HG02981 (cell line): ENCODE results near the gene CHCHD4.
"Not testable (repeated sequence)": the region's sequence is repeated elsewhere in the genome, so short reads cannot be mapped to it uniquely, and the experiment has no call there.

Source experiments
- ATAC-seq: cut with Tn5 transposase; IDR thresholded peaks from one replicate; pipeline ENCODE4 v1.9.1; 2021; ENCODE audit warnings: mild to moderate bottlenecking, moderate library complexity; ENCODE audit not compliant: unreplicated experiment

Gene CHCHD4

GRCh38 chr3:14123308-14124222 lies 1.1 kb downstream of the CHCHD4 start:
- ATAC-seq: no peak

- no peak for ATAC-seq
Measured at GRCh38 chr3:14122301-14122700, 2.4 kb downstream of the CHCHD4 start.

DNA sequence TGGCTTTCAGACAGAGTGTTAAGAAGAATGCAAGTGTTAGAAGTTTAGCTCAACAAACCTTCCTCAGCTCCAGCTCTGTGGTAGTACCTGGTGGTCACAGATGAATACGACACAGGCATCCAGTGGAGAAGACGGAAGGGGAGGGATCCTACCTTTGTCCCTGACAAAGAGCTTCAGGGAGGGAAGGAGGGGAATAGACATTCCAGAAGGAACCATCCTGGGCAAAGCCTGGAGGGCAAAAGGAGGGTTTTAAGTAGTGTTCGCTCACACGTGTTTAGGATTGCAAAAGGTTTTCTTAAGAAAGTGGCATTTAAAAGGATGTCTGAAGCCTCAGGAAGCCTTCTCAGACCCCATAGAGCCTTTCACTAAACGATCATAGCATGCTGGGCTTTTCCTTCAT lies 2.8 kb downstream of the CHCHD4 start:
- ATAC-seq: no peak

DNA sequence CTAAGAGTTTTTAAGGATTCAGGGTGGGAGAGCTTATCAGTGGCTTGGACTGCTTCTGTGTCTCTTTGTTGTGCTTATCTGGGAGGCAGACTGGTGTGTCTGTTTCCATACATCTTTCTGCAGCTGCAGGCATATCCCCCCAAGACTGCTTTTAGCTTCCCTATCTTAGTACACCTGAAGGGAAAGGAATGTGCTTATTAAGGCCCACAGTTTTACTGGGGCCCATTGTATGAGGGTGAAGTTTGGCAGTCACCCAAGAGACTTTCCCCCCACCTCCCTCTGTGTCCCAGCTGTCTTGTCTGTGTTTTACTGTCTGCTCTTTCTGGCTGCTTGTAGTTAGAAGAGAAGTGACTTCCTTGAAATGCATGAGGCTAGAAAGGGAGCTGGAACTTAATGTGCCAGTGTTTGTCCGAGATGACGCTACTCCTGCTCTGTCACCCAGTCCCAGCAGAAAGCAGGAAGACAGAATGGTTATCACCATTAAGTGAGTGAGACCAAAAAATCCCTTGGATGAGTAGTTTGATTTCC lies 3.7 kb downstream of the CHCHD4 start:
- ATAC-seq: not testable (repeated sequence)

GRCh38 chr3:14120111-14120920 lies 4.4 kb downstream of the CHCHD4 start:
- no peak for ATAC-seq

DNA sequence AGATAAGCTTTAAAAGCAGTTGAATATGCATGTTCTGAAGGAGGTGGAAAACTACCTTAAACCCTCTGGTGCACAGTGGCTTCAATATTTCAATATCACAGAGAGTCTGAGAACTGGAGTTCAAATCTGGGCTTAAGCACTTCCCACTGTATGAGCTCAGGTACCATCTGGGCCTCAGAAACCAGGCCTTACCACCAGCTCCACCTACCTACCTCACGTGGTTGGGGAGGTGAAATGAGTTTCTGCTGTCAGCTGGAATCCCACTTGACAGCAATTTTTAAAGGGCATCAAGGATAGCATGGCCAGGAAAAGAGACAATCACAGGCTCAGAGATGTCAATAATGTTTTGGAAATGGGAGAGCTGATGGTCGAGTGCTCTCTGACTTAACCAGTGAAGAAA lies 5.0 kb downstream of the CHCHD4 start:
- no peak for ATAC-seq

DNA sequence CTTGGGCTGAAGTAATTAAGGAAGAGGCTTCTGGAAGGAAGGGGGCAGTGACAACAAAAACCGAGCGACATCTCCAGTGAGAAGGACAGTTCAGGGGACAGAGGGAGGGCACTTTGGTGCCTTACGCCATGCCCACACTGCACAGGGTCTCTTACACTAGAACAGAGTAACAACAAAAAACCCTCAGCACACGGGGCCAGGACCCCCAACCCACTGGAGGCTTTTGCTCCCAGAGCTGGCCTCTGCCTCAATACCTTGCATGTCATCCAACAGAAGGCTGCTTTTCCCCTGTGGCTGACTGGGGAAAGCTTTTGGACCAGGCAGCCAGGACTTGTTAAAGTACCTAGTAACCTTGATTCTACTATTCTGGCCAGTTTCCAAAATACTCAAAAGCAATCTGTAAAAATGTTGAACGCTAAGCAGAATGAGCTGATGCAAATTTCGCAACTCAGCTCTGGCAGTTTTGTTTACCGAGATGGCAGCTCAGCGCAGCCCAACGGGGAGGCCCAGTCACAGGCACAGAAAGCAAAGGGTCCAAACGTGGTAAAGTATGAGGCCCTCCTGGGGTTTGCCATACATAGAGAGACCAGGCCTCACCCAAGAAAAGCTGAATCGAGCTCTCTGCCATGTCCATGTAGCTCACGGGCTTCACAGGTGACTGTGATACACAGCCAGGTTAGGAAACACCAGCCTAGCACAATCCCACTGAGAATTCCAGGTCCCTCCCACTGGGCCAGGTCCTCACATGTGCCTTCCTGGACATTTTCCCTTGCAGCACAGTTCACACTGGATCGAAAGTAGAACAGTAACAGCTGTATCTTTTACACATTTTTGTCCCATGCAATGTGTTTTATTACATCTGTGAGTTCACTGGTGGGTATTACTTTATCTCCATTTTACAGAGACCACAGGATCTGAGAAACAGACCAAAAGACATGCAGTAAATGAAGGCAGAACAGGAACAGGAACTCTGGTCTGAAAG lies 6.0 kb downstream of the CHCHD4 start:
- no peak for ATAC-seq

DNA sequence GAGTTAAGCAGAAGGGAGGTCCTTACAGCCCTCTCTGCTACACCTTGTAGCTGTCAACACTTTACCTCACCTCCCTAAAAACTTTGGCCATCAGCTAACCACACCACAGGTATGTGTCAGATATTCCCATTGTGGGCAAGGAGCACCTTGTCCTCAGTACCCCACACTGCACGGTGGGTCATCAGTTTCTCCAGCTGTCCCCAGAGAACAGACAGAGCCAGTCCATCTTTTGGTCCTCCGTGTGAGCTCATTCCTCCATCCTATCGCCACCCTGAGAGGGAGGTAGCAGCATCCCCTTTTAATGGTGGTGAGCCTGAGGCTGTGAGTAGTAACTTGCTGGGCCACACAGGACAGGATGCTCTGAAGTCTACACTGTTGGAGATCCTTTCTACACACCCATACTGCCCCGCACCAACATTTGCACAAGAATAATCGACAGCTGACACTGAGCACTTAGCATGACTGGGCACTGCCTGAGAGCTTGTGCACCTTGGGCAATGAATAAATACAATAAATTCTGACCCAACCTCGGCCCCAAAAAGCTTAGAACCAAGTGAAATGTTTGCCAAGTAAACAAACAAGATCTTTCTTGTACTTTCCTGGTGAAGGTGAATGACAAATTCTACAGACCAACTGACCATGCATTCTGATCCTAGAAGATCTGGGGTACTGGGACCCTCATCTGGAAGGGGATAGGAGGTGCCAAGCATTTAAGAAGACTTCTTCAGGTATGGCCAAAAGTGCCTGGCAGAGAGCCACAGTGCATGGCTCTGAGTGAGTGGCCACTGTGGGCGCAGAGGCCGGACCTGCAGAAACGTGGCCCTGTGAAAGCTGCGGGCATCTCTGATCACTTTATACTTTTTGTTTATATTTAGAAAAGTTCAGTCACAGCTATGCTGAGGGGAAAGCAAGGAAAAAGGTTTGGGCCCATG lies 6.9 kb downstream of the CHCHD4 start:
- no peak for ATAC-seq

DNA sequence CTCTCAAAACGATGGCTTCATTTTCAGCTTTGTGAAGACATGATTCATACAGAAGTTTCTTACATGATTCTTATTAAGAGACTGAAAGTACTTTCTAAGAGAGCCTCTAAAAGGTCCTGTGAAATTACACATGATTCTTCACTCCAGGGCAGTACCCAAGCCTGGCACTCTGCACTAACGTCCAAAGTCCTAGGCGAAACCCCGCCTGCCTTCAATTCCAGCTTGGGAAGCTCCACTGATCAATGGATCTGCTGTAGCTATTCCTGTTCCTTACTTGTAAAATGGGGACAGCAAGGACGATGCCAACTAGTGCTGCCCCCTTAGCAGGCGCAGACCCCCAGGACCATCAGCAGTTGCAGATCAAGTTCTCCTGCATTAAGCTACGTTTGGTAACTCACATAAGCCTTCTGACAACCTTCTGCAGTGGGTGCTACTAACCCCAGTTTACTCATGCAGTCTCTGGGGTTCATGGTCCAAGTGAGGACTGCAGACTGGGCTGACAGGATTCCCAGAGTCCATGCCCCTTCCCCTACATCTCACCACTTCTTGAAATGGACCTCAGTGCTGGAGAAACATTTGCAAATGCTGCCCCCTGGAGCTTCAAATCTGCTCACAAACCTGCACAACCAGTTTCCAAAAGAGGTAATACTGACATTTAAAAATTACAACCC lies 10.6 kb downstream of the CHCHD4 start:
- ATAC-seq: no peak

DNA sequence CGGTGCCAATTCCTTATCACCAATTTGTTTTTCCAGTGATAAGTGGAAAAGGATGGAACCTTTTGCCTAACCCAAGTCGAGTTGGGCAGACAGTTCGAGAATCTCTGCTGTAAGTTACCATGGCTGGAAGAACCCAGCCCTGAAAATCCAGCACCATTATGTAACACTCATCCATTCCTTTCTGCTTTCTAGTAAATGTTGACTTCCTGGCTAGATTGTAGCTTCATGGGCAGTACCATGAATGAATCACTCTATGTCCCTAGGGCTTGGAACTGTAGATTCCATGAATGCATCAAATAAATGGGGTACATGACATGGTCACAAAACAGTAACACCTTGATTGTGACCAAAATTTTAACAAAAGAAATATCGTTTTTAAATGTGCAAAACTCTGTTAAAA lies 14.0 kb downstream of the CHCHD4 start:
- no peak for ATAC-seq

DNA sequence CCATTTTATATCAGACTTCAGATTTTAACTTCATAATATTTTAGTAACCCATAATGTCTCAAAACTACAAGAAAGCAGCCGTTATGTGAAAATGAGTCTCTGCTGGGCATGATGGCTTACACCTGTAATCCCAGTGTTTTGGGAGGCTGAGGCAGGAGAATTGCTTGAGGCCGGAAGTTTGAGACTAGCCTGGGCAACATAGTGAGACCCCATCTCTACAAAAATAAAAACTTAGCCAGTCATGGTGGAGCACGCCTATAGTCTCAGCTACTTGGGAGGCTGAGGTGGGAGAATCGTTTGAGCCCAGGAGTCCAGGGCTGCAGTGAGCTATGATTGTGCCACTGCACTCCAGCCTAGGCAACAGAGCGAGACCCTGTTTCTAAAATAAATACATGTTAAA lies 14.8 kb downstream of the CHCHD4 start:
- not testable (repeated sequence) for ATAC-seq

- ATAC-seq: no peak
Measured at GRCh38 chr3:14097616-14098391, 26.9 kb downstream of the CHCHD4 start.

- ATAC-seq: no peak
Measured at GRCh38 chr3:14096742-14097141, 27.9 kb downstream of the CHCHD4 start.

GRCh38 chr3:14093831-14094230 lies 30.8 kb downstream of the CHCHD4 start:
- no peak for ATAC-seq

DNA sequence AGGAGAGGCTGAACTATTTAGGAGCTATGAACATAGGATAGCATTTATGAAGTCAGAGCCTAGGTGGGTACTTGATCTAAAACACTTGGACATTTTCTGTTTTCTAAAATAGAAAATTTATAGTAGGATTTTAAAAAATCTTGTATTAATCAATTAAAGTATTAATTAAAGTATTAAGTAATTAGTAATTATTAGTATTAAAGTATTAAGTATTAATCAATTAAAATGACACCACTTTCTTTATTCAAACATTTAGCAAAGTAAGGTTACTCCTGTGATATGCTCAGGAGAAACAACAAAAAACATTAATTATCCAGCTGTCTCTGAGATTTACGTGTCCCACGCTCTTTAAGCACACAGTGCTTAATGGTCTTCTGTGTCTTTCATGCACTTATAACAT lies 32.2 kb downstream of the CHCHD4 start:
- ATAC-seq: no peak

DNA sequence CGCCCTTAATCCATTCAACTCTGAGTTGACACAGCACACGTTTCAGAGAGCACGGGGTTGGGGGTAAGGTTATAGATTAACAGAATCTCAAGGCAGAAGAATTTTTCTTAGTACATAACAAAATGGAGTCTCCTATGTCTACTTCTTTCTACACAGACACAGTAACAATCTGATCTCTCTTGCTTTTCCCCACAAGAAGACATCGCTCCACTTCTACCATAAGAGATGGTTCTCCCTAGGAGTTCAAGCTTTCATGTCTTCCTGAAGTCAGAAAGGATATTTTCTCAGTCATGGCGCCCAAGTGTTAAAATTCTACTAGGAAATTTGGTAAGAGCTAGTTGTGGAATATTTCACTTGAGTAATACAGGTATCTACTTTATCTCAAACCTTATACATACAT lies 32.7 kb downstream of the CHCHD4 start:
- ATAC-seq: not testable (repeated sequence)

- not testable (repeated sequence) for ATAC-seq
Measured at GRCh38 chr3:14087461-14087860, 37.2 kb downstream of the CHCHD4 start.

- no peak for ATAC-seq
Measured at GRCh38 chr3:14082108-14082657, 42.5 kb downstream of the CHCHD4 start.
